HG02588 (cell line): ENCODE results near the gene CHRNB2.
A peak's percentile ranks its signal among the peaks of the same experiment; 100 is the strongest.

Experiments used
- ATAC-seq: cut with Tn5 transposase; IDR thresholded peaks from one replicate; pipeline ENCODE4 v1.9.1; 2021; ENCODE audit warnings: mild to moderate bottlenecking, moderate library complexity; ENCODE audit not compliant: unreplicated experiment

CHRNB2 gene

GRCh38 chr1:154551474-154551873 is 16.1 kb upstream of the CHRNB2 start:
- ATAC-seq, result no peak

GRCh38 chr1:154552036-154552435 is 15.5 kb upstream of the CHRNB2 start:
- ATAC-seq, result no peak

- no peak for ATAC-seq
Measured at GRCh38 chr1:154553056-154554030, 14.2 kb upstream of the CHRNB2 start.

GRCh38 chr1:154556422-154556821 is 11.2 kb upstream of the CHRNB2 start:
- no peak for ATAC-seq

GRCh38 chr1:154557248-154557938 is 10.2 kb upstream of the CHRNB2 start:
- ATAC-seq, result no peak

- peak; percentile 12 for ATAC-seq
Measured at GRCh38 chr1:154557939-154558719, 9.4 kb upstream of the CHRNB2 start, which contains the start of gene UBE2Q1. Gene UBE2Q1, minus strand, starts transcription at chr1:154558662. Its CDS starts 109 bp downstream, at chr1:154558553.

- ATAC-seq, result peak; percentile 81
Measured at GRCh38 chr1:154558720-154559465, 8.7 kb upstream of the CHRNB2 start.

GRCh38 chr1:154559466-154560044 is 8.0 kb upstream of the CHRNB2 start:
- ATAC-seq, result no peak

GRCh38 chr1:154565876-154566275 is 1.7 kb upstream of the CHRNB2 start:
- no peak for ATAC-seq

- no peak for ATAC-seq
Measured at GRCh38 chr1:154568157-154568815, 708 bp downstream of the CHRNB2 start.

- ATAC-seq, result no peak
Measured at GRCh38 chr1:154571244-154571963, 3.8 kb downstream of the CHRNB2 start.

- no peak for ATAC-seq
Measured at GRCh38 chr1:154571964-154572288, 4.3 kb downstream of the CHRNB2 start.

GRCh38 chr1:154572468-154573167 is 5.0 kb downstream of the CHRNB2 start:
- ATAC-seq, result no peak

- no peak for ATAC-seq
Measured at GRCh38 chr1:154573168-154573510, 5.6 kb downstream of the CHRNB2 start.

- no peak for ATAC-seq
Measured at GRCh38 chr1:154574716-154575115, 7.1 kb downstream of the CHRNB2 start.

GRCh38 chr1:154575147-154575927 is 7.8 kb downstream of the CHRNB2 start:
- no peak for ATAC-seq

GRCh38 chr1:154575951-154576566 is 8.5 kb downstream of the CHRNB2 start:
- ATAC-seq, result no peak
